ENCODE results near the gene HSPBAP1.
"Not testable (repeated sequence)": the region's sequence is repeated elsewhere in the genome, so short reads cannot be mapped to it uniquely, and the experiment has no call there.

The HSPBAP1 gene

DNA sequence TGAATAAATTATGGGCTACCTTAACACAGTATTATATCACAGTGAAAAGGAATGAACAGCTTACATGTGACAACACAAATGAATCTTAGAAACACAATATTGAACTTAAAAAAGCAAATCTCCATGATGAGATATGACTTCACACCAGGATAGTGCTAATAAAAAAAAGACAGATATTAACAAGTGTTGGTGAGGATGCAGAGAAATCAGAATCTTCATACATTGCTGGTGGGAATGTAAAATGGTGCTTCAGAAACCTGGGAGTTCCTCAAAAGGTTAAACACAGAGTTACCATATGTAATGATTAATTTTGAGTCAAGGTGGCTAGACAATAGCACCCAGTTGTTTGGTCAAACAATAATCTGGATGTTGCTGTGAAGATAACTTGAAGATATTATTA is 51.4 kb downstream of the HSPBAP1 start:
- in situ Hi-C loops (cut with MboI; ENCODE audit: low sequenced_read_pairs): no loop called here

DNA sequence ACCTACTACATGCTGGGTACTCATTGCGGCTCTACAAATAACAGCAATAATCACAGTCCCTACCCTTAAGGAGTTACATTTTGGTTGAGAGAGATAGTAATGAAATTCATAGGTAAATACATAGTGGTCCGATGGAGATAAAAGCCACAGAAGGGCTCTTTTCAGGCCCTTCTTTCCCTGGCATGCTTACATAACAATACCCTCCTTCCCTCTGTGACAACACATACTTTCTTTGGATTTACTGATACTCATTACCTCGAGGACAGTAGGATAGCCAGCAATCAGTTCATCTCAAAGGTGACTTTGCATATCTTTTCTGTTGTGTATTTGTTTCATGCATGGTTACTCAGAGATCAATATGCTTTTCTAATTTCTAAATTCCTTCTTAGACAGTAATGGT is 54.5 kb downstream of the HSPBAP1 start:
- in situ Hi-C loops (cut with MboI; ENCODE audit: low sequenced_read_pairs): no loop called here

DNA sequence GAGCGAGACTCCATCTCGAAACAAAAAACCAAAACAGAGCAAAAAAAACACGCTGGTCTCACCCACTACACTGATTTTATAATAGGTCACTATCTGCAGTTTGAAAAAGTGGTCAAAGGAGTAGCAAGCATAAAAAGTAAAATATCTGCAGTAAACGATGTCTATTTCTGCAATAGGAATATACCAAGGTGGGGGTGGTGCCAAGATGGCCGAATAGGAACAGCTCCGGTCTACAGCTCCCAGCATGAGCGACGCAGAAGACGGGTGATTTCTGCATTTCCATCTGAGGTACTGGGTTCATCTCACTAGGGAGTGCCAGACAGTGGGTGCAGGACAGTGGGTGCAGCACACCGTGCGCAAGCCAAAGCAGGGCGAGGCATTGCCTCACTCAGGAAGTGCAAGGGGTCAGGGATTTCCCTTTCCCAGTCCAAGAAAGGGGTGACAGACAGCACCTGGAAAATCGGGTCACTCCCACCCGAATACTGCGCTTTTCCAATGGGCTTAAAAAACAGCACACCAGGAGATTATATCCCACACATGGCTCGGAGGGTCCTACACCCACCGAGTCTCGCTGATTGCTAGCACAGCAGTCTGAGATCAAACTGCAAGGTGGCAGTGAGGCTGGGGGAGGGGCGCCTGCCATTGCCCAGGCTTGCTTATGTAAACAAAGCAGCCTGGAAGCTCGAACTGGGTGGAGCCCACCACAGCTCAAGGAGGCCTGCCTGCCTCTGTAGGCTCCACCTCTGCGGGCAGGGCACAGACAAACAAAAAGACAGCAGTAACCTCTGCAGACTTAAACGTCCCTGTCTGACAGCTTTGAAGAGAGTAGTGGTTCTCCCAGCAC is 60.7 kb downstream of the HSPBAP1 start:
- in situ Hi-C loops (cut with MboI; ENCODE audit: low sequenced_read_pairs): not testable (repeated sequence)

DNA sequence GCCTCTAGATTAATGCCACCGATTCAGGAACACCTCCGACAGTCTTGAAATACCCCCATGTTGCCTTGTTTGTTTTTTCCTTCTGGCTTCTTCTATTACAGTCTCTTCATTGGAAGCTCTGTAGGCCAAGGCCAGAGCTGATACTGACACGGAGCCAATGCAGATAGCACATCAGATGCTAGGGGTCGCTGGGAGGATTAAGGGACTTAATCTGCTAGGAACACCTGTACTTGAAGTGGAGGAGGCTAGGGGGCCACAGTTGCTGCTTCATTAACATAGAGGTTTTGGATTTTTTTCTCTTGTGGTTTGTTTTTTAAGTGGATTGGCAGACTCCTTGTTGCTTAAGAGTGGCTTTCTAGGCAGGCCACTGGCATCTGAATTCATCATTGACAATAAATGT is 63.4 kb downstream of the HSPBAP1 start:
- in situ Hi-C loops (cut with MboI; ENCODE audit: low sequenced_read_pairs): no loop called here

DNA sequence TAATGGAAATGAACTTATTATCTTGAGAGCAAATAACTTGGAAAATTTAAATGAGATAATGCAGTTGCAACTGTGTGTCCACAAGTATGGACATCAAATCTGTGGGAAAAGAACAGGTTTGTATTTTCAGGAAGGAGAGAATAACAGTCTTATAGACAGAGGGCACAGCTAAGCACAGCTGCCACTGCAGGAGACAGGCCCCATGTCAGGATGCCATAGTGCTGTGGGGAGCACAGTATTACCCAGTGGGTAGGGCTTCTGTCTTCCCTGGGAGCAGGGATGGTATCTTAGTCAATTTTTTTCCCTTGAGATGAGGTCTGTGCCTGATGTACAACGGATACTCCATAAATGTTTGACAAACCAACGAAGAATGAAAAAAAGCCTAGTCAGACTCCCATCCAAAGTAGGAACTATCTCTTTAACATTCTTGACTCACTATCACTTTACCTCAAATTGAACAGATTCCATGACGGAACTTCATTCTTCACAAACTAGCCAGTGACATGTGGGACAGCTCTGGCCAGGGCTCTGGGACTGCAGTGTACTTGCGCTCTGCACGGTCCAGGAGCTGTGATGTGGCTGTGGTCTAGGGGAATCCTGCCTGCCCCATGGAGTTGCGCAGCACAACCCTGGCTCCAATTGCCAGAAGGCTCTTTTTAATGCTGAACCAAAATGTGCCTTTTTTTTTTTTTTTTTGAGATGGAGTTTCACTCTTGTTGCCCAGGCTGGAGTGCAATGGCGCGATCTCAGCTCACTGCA is 64.7 kb downstream of the HSPBAP1 start:
- in situ Hi-C loops (cut with MboI; ENCODE audit: low sequenced_read_pairs): no loop called here

DNA sequence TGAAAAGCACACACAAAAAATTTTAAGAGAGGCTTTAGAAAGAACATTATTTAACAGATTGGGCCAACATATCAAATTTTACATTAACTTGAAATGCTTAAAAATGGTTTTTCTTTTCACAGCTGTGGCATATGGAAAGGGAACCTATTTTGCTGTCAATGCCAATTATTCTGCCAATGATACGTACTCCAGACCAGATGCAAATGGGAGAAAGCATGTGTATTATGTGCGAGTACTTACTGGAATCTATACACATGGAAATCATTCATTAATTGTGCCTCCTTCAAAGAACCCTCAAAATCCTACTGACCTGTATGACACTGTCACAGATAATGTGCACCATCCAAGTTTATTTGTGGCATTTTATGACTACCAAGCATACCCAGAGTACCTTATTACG is 65.4 kb downstream of the HSPBAP1 start:
- in situ Hi-C loops (cut with MboI; ENCODE audit: low sequenced_read_pairs): no loop called here

DNA sequence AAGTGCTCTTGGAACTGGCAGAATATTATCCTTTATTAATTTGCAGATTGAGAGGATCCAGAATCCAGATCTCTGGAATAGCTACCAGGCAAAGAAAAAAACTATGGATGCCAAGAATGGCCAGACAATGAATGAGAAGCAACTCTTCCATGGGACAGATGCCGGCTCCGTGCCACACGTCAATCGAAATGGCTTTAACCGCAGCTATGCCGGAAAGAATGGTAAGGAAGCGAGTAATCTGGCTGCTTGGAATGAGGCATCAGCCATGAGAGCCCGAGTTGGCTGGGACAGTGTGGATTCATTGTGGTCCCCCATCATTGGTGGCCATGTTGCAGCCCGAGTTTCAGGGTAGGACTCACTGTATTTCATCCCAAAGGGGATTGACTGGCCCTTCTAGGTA is 65.9 kb downstream of the HSPBAP1 start:
- in situ Hi-C loops (cut with MboI; ENCODE audit: low sequenced_read_pairs): no loop called here

DNA sequence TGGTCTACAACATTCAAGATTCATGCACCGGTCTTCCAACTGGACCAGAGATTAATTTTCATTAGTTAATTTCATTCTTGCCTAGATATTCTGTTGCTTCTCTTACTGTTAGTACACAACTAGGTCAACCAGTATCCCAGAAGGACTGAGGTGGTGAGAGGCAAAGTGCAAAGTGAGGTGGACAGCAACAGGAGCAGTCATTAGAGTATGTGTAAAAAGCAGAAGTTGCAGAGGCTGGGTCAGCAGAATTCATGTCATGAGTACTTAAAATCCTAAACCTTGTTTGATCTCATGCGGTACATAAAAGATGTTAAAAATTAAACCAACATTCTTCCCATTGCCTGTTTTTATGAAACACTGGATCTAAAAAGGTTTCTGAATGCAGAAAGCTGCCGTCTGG is 66.3 kb downstream of the HSPBAP1 start:
- in situ Hi-C loops (cut with MboI; ENCODE audit: low sequenced_read_pairs): no loop called here

DNA sequence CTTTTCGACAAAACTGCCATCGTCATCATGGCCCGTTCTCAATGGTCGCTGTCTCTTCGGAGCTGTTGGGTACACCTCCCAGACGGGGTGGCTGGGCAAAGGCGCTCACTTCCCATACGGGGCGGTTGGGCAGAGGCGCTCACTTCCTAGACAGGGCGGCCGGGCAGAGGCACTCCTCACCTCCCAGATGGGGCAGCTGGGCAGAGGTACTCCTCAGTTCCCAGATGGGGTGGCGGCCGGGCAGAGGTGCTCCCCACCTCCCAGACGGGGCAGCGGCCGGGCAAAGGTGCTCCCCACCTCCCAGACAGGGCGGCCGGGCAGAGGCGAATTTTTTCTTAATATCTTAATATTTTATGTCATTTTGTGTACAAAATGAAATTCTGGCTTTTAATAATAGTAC is 68.5 kb downstream of the HSPBAP1 start:
- in situ Hi-C loops (cut with MboI; ENCODE audit: low sequenced_read_pairs): no loop called here

DNA sequence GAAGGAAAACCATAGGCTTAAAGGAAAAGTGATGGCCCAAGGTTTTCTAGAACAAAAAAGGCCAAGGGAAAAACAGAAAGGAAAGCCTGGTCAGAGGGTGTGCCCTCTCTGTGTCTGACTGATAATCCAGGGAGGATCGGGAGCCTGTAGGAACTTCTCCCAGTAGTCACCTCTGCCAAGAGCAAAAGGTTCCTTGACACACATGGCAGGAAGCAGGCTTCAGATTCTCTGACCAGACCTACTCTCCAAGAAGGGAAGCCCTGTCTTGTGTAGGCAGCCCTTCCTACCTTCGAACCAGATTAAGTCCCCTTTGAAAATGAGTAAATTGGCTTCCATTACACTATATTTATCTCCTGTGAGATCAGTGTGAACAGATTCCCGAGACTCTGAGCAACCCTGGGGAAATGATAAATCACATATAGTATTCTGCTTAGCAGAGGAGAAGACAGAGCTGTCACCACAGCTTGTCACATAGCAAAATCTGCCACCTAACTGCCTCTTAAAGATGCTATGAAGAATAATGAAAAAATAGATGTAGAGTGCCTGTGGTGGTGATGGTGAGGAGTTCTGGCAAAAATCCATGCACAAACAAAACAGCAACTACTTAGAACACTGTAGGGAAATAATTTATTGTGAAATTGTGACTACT is 74.2 kb downstream of the HSPBAP1 start:
- in situ Hi-C loops (cut with MboI; ENCODE audit: low sequenced_read_pairs): no loop called here

DNA sequence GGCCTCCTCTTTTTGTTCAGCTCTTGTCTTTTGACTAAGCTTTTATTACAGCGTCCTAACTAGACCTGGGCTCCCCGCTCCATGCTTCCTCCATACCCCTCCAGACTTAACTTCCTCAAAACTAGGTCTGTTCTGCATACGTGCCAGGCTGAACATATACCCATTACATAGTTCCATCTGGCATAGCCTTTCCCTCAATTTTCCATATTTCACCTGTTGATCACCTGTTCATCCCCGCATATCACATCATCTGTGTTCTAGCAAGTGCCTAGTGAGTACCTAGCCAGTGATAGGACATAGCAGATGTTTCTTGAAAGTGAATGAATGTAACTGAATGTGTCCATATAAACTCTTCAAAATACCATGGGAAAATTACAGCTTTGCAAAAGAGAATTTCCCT is 77.0 kb downstream of the HSPBAP1 start:
- in situ Hi-C loops (cut with MboI; ENCODE audit: low sequenced_read_pairs): no loop called here

DNA sequence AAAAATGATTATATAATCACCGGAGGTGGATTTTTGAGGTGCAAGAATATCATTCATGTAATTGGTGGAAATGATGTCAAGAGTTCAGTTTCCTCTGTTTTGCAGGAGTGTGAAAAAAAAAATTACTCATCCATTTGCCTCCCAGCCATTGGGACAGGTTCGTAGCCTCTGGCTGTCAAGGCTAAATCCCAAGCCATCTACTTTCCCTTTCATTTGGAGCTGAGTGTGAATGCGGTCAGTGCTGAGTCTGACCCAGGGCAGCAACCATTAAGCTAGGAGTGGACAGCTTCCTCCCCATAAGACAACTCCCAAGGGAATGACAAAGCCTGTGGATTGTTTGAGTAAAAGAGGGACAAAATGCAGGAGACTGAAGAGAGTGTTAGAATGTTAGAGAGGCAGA is 79.4 kb downstream of the HSPBAP1 start:
- in situ Hi-C loops (cut with MboI; ENCODE audit: low sequenced_read_pairs): no loop called here

DNA sequence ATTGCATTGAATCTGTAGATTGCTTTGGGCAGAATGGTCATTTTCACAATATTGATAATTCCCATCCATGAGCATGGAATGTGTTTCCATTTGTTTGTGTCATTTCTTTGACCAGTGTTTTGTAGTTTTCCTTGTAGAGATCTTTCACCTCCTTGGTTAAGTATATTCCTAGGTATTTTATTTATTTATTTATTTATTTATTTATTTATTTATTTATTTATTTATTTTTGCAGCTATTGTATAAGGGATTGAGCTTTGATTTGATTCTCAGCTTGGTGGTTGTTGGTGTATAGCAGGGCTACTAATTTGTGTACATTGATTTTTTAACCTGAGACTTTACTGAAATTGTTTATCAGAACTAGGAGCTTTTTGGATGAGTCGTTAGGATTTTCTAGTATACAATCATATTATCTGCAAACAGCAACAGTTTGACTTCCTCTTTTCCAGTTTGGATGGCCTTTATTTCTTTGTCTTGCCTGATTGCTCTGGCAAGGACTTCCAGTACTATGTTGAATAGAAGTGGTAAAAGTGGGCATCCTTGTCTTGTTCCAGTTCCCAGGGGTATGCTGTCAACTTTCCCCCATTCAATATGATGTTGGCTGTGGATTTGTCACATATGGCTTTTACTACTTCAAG is 82.9 kb downstream of the HSPBAP1 start:
- in situ Hi-C loops (cut with MboI; ENCODE audit: low sequenced_read_pairs): not testable (repeated sequence)

DNA sequence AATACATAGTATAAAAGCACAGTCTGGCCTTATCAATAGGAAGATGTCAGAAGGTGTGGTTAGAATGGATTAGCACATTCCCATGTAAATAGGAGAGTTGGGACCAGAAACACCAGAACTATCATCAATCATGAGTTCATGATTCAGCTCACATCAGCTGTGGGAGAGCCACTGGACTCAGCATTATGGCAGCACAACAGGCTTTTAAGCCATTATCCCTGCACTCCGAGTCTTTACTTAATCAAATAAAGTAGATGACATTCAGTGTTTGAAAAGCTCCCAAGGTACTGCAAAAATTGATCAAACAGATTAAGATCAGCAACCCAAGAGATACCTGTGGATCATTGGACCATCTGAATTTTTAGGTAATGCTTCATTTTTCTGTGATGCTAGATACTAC is 88.3 kb downstream of the HSPBAP1 start:
- in situ Hi-C loops (cut with MboI; ENCODE audit: low sequenced_read_pairs): no loop called here

DNA sequence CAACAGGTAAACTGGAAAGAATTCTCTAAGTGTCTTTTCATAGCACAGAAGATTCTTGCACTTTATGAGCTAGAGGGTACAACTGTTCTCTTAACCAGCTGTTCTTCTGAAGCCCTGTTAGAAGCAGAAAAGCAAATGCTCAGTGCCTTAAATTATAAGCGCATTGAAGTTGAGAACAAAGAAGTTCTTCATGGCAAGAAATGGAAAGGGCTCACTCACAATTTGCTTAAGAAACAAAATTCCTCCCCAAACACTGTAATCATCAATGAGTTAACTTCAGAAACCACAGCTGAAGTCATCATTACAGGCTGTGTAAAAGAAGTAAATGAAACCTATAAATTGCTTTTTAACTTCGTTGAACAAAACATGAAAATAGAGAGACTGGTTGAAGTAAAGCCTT is 93.4 kb downstream of the HSPBAP1 start:
- in situ Hi-C loops (cut with MboI; ENCODE audit: low sequenced_read_pairs): no loop called here

DNA sequence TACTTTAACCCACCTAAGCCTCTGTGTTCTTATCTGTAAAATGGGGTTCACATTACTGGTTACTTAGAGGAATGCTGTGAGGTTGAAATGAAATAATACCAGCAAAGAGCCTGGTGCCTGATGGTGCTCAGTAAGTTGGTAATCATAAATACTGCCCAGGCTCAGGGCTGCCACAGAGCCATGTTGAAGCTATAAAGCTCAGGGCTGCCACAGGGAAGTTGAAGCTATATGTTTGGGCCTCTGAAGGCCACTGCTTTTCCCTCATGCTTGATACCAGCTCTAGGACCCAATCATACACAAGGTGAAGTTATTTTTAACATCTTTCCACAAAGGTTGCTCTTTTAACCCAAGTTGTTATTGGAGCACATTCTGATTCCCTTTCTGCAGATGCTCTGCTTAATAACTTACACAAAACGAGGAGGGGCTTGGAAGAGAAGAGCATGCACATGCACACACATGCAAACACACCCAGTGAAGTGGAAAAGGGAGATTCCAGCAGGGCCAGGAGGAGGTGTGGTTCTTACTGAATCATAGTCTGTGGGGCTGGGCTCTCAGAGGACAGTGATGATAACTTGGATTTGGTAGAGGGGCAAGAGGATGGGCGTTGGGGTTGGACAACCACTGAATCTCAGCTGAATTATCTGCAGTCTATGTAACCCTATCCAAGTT is 95.5 kb downstream of the HSPBAP1 start:
- in situ Hi-C loops (cut with MboI; ENCODE audit: low sequenced_read_pairs): no loop called here

DNA sequence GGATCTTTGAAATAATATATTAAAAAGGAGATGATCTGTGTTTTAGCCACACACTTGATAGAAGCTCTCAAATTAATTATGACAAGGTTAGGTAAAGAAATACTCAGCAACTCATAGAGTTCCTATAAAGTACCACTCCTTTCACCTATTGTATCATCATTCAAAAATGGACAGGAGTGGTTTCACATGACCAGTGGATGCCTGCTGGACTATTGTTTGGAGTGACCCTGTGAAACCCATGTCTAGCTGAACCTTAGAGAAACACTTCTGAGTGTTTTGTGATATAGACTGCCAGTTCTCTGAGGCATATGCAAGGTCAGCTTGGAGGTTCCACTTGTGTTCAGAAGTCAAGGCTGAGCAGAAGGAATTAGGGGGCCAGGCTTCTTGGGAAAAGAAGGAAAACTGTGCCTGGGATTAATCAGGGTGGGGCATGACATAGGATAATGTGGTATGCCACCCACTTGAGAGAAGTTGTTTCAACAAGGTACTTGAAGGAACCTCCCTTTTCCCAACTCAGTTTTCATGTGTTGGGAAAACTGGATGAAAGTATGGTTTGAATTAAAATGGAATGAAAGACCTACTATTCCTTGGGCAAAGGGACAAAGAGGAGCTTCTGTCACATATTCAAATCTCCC is 97.6 kb downstream of the HSPBAP1 start:
- in situ Hi-C loops (cut with MboI; ENCODE audit: low sequenced_read_pairs): no loop called here

DNA sequence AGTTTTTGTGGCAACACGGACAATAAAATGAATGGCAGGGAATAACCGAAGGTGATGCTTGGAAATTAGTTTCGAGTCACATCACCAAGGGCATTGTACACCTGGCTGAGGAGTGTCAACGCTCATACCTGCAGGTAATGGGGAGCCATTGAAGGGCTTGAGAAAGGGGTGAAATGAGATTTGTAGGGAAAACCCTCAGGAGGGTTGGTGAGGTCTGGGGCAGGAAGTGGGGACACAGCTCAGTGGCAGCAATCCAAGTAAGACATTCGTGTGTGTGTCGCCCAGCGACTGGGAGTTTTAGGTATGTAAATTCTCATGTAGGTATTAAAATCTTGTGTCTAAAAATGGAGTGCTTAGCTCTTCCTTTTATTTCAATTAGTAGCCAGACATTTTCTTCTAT is 98.7 kb downstream of the HSPBAP1 start:
- in situ Hi-C loops (cut with MboI; ENCODE audit: low sequenced_read_pairs): no loop called here

DNA sequence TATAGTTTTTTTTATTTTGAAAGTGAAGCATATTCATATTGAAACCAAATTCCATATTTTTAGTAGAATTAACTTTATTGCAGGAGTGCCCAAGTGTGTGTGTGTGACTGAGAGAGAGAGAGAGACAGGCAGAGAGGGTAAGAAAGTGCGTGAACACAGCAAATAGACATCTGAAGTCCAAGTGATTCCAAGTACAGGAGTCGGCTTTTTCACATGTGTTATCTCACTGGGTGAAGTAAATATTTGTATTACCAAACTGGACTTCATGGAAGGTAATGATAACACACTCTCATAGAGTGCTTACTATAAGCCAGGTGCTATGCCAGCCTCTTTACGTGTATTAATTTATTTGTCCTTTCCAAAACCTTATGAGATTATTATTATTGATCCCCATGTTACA is 101.0 kb downstream of the HSPBAP1 start:
- in situ Hi-C loops (cut with MboI; ENCODE audit: low sequenced_read_pairs): no loop called here

DNA sequence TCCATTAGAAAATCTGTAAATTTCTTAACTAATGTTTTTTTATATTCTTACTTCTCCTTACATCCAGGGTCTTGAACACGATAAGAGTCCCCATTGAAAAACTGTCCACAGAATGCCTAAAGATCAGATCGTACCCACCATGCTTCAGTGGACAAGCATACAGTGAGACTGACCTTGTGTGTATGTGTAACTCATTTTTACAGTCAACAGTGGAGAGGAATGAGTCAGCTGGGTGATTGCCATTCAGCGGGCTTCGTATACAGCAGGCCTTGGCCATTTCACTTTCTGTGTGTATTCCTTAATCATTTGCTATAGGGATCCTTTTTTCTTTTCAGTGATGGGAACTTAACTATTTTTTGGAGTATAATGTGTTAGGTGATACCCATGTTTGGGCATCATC is 102.4 kb downstream of the HSPBAP1 start:
- in situ Hi-C loops (cut with MboI; ENCODE audit: low sequenced_read_pairs): no loop called here

Measured in hTERT RPE-1 (cell line).